NT2/D1 (cell line): ENCODE results near the gene SLC39A11.

Source experiments
- YY1 ChIP-seq: IDR thresholded peaks from 2 replicates; pipeline ENCODE4 v1.6.1; 2011; ENCODE audit not compliant: insufficient read length, insufficient read depth
- ZNF274 ChIP-seq: IDR thresholded peaks from 2 replicates; pipeline ENCODE4 v1.6.1; 2011; ENCODE audit warnings: mild to moderate bottlenecking, low read depth, low read length

DNA sequence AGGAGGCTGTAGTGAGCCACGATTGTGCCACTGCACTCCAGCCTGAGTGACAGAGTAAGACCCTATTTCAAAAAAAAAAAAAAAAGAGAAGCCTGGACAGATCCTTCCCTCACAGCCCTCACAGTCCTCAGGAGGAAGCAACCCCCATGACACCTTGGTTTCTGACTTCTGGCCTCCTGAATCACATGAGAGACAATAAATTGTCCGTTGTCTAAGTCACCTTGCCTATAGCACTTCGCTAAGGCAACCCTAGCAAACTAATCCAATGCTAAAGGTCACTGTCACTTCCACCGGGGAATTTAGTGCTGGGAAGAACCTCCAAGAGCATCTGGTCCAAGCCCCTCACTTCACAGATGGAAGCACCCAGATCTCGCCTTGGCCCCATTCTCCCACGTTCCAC lies 18.9 kb upstream of the SLC39A11 start:
- TF ChIP-seq YY1 (no peak), ZNF274 (no peak)
